ENCODE data around the gene HDAC4.

HDAC4 gene

DNA sequence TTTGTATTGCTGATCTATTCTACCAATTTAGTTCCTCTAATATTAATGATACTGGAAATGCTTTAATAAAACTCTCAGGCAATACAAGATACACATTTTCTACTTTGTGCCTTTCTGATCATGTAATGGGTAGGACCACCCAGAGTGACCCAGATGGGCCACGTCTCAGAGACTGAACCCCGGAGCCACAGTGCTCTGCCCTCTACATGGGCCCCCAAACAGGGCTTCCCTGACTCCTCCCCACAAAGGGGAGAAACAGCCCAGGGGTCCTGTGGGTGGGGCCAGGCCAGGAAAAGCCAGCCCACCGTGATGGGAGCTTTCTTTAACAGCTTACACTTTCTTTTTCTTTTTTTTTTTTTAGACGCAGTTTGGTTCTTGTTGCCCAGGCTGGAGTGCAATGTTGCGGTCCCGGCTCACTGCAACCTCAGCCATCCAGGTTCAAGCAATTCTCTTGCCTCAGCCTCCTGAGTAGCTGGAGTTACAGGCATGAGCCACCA, 18.4 kb downstream of the HDAC4 start:
- Histone ChIP-seq H3K18ac (ENCODE audit: low read length) (no peak overlapping the region), H2AK5ac (ENCODE audit: low read length) (no peak overlapping the region)

DNA sequence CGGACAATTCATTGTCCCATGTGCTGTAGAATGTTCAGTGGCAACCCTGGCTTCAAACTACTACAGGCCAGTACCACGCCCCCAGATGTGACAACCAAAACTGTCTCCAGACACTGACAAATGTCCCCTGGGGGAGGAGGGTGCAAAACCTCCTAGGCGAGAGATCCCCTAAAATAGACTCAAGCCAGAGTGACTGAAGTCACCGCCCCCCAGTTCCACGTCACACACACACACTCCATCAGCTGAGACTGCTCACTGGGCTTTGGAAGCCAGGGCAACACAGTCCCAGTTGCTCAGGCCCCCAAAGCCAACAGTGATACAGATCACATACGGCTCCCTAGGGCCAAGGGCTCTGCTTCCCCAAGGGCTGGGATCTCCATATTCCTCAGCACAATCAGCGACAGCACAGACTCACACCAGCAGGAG, 19.1 kb downstream of the HDAC4 start:
- no peak overlapping the region for H3K14ac ChIP-seq (ENCODE audit: low read length)
- no peak overlapping the region for H3K27ac ChIP-seq (ENCODE audit: low read depth, low read length)
- no peak overlapping the region for H3K4me2 ChIP-seq (ENCODE audit: low read length)
- no peaks in the 10 kb centered on the region for H3K79me1 ChIP-seq (ENCODE audit: low read length)
- H2AK5ac ChIP-seq (ENCODE audit: low read length): no peak overlapping the region
- H3K23ac ChIP-seq (ENCODE audit: low read length): no peak overlapping the region
- no peak overlapping the region for H3K4ac ChIP-seq (ENCODE audit: low read depth, low read length)
- no peak overlapping the region for H3K9ac ChIP-seq (ENCODE audit: low read length)
- no CpG with 5 or more reads among the region's 7 CpGs for WGBS (ENCODE audit: extremely low coverage, insufficient coverage, insufficient read length)
- H2BK5ac ChIP-seq (ENCODE audit: low read depth, low read length, poor library complexity): no peak overlapping the region
- no peaks in the 10 kb centered on the region for H3K27me3 ChIP-seq (ENCODE audit: insufficient read depth, low read length)
- no peak for DNase-seq
- H3K36me3 ChIP-seq (ENCODE audit: control insufficient read depth in 1 of 2, insufficient read depth in 2 of 2, low read length in 2 of 2): no peaks in the 10 kb centered on the region
- H3K18ac ChIP-seq (ENCODE audit: low read length): no peak overlapping the region
- no peak overlapping the region for H4K91ac ChIP-seq (ENCODE audit: low read depth, low read length)
- H2BK120ac ChIP-seq (ENCODE audit: insufficient read depth, low read length, poor library complexity): no peak overlapping the region
- H3K79me2 ChIP-seq (ENCODE audit: control insufficient read depth, insufficient read depth, low read length, poor library complexity): no peaks in the 10 kb centered on the region
- H4K8ac ChIP-seq (ENCODE audit: low read depth, low read length): no peak overlapping the region
- no peaks in the 10 kb centered on the region for H3K9me3 ChIP-seq (ENCODE audit: insufficient read depth, low read depth, low read length)
- H4K12ac ChIP-seq (ENCODE audit: low read depth, low read length): no peak overlapping the region
- H3K4me3 ChIP-seq (ENCODE audit: low read depth, low read length): no peak overlapping the region
- no peak overlapping the region for H2AFZ ChIP-seq (ENCODE audit: insufficient read depth, low read length, poor library complexity)
- no peak overlapping the region for H2BK12ac ChIP-seq (ENCODE audit: low read length)
- peaks cover 3 to 7% of the 10 kb centered on the region in 2 experiments for H3K4me1 ChIP-seq (ENCODE audit: control insufficient read depth in 1 of 2, insufficient read depth in 2 of 2, low read length in 2 of 2)

More for the DNA sequence above, 18.4 kb downstream of the HDAC4 start:
- no peaks in the 10 kb centered on the region for H3K79me1 ChIP-seq (ENCODE audit: low read length)
- H3K36me3 ChIP-seq (ENCODE audit: control insufficient read depth in 1 of 2, insufficient read depth in 2 of 2, low read length in 2 of 2): no peaks in the 10 kb centered on the region
- H4K91ac ChIP-seq (ENCODE audit: low read depth, low read length): no peak overlapping the region
- no peak overlapping the region for H3K14ac ChIP-seq (ENCODE audit: low read length)
- no peaks in the 10 kb centered on the region for H3K27me3 ChIP-seq (ENCODE audit: insufficient read depth, low read length)
- no peak overlapping the region for H2BK120ac ChIP-seq (ENCODE audit: insufficient read depth, low read length, poor library complexity)
- H3K9ac ChIP-seq (ENCODE audit: low read length): no peak overlapping the region
- no peak overlapping the region for H4K12ac ChIP-seq (ENCODE audit: low read depth, low read length)
- no peak overlapping the region for H3K4me3 ChIP-seq (ENCODE audit: low read depth, low read length)
- no peak overlapping the region for H2AFZ ChIP-seq (ENCODE audit: insufficient read depth, low read length, poor library complexity)
- H2BK5ac ChIP-seq (ENCODE audit: low read depth, low read length, poor library complexity): no peak overlapping the region
- H3K9me3 ChIP-seq (ENCODE audit: insufficient read depth, low read depth, low read length): no peaks in the 10 kb centered on the region
- no peak overlapping the region for H4K8ac ChIP-seq (ENCODE audit: low read depth, low read length)
- no peak overlapping the region for H3K27ac ChIP-seq (ENCODE audit: low read depth, low read length)
- no peak for DNase-seq
- peaks cover 3 to 7% of the 10 kb centered on the region in 2 experiments for H3K4me1 ChIP-seq (ENCODE audit: control insufficient read depth in 1 of 2, insufficient read depth in 2 of 2, low read length in 2 of 2)
- no peak overlapping the region for H2BK12ac ChIP-seq (ENCODE audit: low read length)
- no peaks in the 10 kb centered on the region for H3K79me2 ChIP-seq (ENCODE audit: control insufficient read depth, insufficient read depth, low read length, poor library complexity)
- no peak overlapping the region for H3K4ac ChIP-seq (ENCODE audit: low read depth, low read length)
- H3K4me2 ChIP-seq (ENCODE audit: low read length): no peak overlapping the region
- H3K23ac ChIP-seq (ENCODE audit: low read length): no peak overlapping the region
- WGBS (ENCODE audit: extremely low coverage, insufficient coverage, insufficient read length): no CpG with 5 or more reads among the region's 6 CpGs

- H2AK5ac ChIP-seq (ENCODE audit: low read length): no peak overlapping the region
- H3K9me3 ChIP-seq (ENCODE audit: insufficient read depth, low read depth, low read length): no peaks in the 10 kb centered on the region
- DNase-seq: peak in 1 of 2 donors; percentile 14
- no peak overlapping the region for H2BK120ac ChIP-seq (ENCODE audit: insufficient read depth, low read length, poor library complexity)
- H3K4ac ChIP-seq (ENCODE audit: low read depth, low read length): no peak overlapping the region
- no peak overlapping the region for H3K14ac ChIP-seq (ENCODE audit: low read length)
- H3K18ac ChIP-seq (ENCODE audit: low read length): no peak overlapping the region
- H2AFZ ChIP-seq (ENCODE audit: insufficient read depth, low read length, poor library complexity): no peak overlapping the region
- H3K79me2 ChIP-seq (ENCODE audit: control insufficient read depth, insufficient read depth, low read length, poor library complexity): no peaks in the 10 kb centered on the region
- H3K79me1 ChIP-seq (ENCODE audit: low read length): no peaks in the 10 kb centered on the region
- no peaks in the 10 kb centered on the region for H3K36me3 ChIP-seq (ENCODE audit: control insufficient read depth in 1 of 2, insufficient read depth in 2 of 2, low read length in 2 of 2)
- H3K4me1 ChIP-seq (ENCODE audit: control insufficient read depth in 1 of 2, insufficient read depth in 2 of 2, low read length in 2 of 2): peaks cover 3 to 7% of the 10 kb centered on the region in 2 experiments
- no peak overlapping the region for H3K23ac ChIP-seq (ENCODE audit: low read length)
- no peaks in the 10 kb centered on the region for H3K27me3 ChIP-seq (ENCODE audit: insufficient read depth, low read length)
- WGBS (ENCODE audit: extremely low coverage, insufficient coverage, insufficient read length): no CpG with 5 or more reads among the region's 30 CpGs
- no peak overlapping the region for H4K12ac ChIP-seq (ENCODE audit: low read depth, low read length)
- H3K9ac ChIP-seq (ENCODE audit: low read length): no peak overlapping the region
- no peak overlapping the region for H3K27ac ChIP-seq (ENCODE audit: low read depth, low read length)
- H2BK5ac ChIP-seq (ENCODE audit: low read depth, low read length, poor library complexity): no peak overlapping the region
- H3K4me3 ChIP-seq (ENCODE audit: low read depth, low read length): no peak overlapping the region
- H4K8ac ChIP-seq (ENCODE audit: low read depth, low read length): no peak overlapping the region
- H3K4me2 ChIP-seq (ENCODE audit: low read length): no peak overlapping the region
- H4K91ac ChIP-seq (ENCODE audit: low read depth, low read length): no peak overlapping the region
- H2BK12ac ChIP-seq (ENCODE audit: low read length): no peak overlapping the region
Measured at GRCh38 chr2:239380831-239381708, 19.8 kb downstream of the HDAC4 start.

- Histone ChIP-seq H3K4me2 (ENCODE audit: low read length) (no peak overlapping the region), H3K18ac (ENCODE audit: low read length) (no peak overlapping the region), H3K79me1 (ENCODE audit: low read length) (no peaks in the 10 kb centered on the region), H3K27ac (ENCODE audit: low read depth, low read length) (no peak overlapping the region), H3K14ac (ENCODE audit: low read length) (no peak overlapping the region), H2AK5ac (ENCODE audit: low read length) (no peak overlapping the region), H3K23ac (ENCODE audit: low read length) (no peak overlapping the region), H3K4me3 (ENCODE audit: low read depth, low read length) (no peak overlapping the region), H3K9ac (ENCODE audit: low read length) (no peak overlapping the region), H3K9me3 (ENCODE audit: insufficient read depth, low read depth, low read length) (peaks cover 1% of the 10 kb centered on the region), H2BK12ac (ENCODE audit: low read length) (no peak overlapping the region), H4K12ac (ENCODE audit: low read depth, low read length) (no peak overlapping the region), H3K4me1 (ENCODE audit: control insufficient read depth in 1 of 2, insufficient read depth in 2 of 2, low read length in 2 of 2) (peaks cover 3 to 7% of the 10 kb centered on the region in 2 experiments), H2BK5ac (ENCODE audit: low read depth, low read length, poor library complexity) (no peak overlapping the region), H3K79me2 (ENCODE audit: control insufficient read depth, insufficient read depth, low read length, poor library complexity) (no peaks in the 10 kb centered on the region), H3K27me3 (ENCODE audit: insufficient read depth, low read length) (no peaks in the 10 kb centered on the region), H2AFZ (ENCODE audit: insufficient read depth, low read length, poor library complexity) (no peak overlapping the region), H3K4ac (ENCODE audit: low read depth, low read length) (no peak overlapping the region), H4K91ac (ENCODE audit: low read depth, low read length) (no peak overlapping the region), H2BK120ac (ENCODE audit: insufficient read depth, low read length, poor library complexity) (no peak overlapping the region), H3K36me3 (ENCODE audit: control insufficient read depth in 1 of 2, insufficient read depth in 2 of 2, low read length in 2 of 2) (no peaks in the 10 kb centered on the region), H4K8ac (ENCODE audit: low read depth, low read length) (no peak overlapping the region)
- WGBS (ENCODE audit: extremely low coverage, insufficient coverage, insufficient read length): no CpG with 5 or more reads among the region's 19 CpGs
- no peak for DNase-seq
Measured at GRCh38 chr2:239379641-239380170, 21.1 kb downstream of the HDAC4 start.
